GM23248 (cell line): ENCODE measurements around the gene STXBP6. TPM values are rescaled to one million over a fixed set of nuclear protein-coding genes. Genes with fewer than 3 reads are reported as not detected.
"Not testable (repeated sequence)": the region's sequence is repeated elsewhere in the genome, so short reads cannot be mapped to it uniquely, and the experiment has no call there.

Experiments used
- DNase-seq: peaks from one replicate; pipeline ENCODE4 v3.0.0-alpha.2; 2015
- H2AFZ ChIP-seq: fragments of 200-600 bp; sonication (generic); 2 replicates; pipeline ENCODE4 v1.6.1; 2016; ENCODE audit warnings: antibody characterized with exemption
- H3F3A ChIP-seq: fragments of 200-600 bp; sonication (generic); 2 replicates; pipeline ENCODE4 v1.6.1; 2016; ENCODE audit warnings: mild to moderate bottlenecking, antibody characterized with exemption, mixed run types; ENCODE audit not compliant: insufficient read depth
- H3K27ac ChIP-seq: fragments of 200-600 bp; sonication (generic); 2 replicates; pipeline ENCODE4 v1.5.1; 2016; ENCODE audit warnings: mild to moderate bottlenecking
- H3K27me3 ChIP-seq: fragments of 200-600 bp; sonication (generic); replicated peaks from 2 replicates; pipeline ENCODE4 v1.6.1; 2016; ENCODE audit warnings: mild to moderate bottlenecking; ENCODE audit not compliant: insufficient read depth
- H3K36me3 ChIP-seq: fragments of 200-600 bp; sonication (generic); 2 replicates; pipeline ENCODE4 v1.6.1; 2016; ENCODE audit warnings: low read depth, mild to moderate bottlenecking
- H3K4me1 ChIP-seq: fragments of 200-600 bp; sonication (generic); 2 replicates; pipeline ENCODE4 v1.6.1; 2016; ENCODE audit warnings: mild to moderate bottlenecking; ENCODE audit not compliant: insufficient read depth
- H3K4me2 ChIP-seq: fragments of 200-600 bp; sonication (generic); one replicate; pipeline ENCODE4 v1.6.1; 2016; ENCODE audit warnings: mild to moderate bottlenecking; ENCODE audit not compliant: unreplicated experiment
- H3K4me3 ChIP-seq: fragments of 200-600 bp; sonication (generic); 2 replicates; pipeline ENCODE4 v1.5.1; 2016; ENCODE audit warnings: mild to moderate bottlenecking
- H3K79me2 ChIP-seq: fragments of 200-600 bp; sonication (generic); 2 replicates; pipeline ENCODE4 v1.6.1; 2016; ENCODE audit warnings: mild to moderate bottlenecking; ENCODE audit not compliant: insufficient read depth
- H3K9ac ChIP-seq: fragments of 200-600 bp; sonication (generic); 2 replicates; pipeline ENCODE4 v1.6.1; 2016; ENCODE audit warnings: mild to moderate bottlenecking
- H3K9me2 ChIP-seq: fragments of 200-600 bp; sonication (generic); 2 replicates; pipeline ENCODE4 v1.6.1; 2016; ENCODE audit warnings: mixed run types, mild to moderate bottlenecking, moderate library complexity; ENCODE audit not compliant: insufficient read depth
- H3K9me3 ChIP-seq: fragments of 200-600 bp; sonication (generic); one replicate; pipeline ENCODE4 v1.6.1; 2017; ENCODE audit warnings: low read depth
- H4K20me1 ChIP-seq: fragments of 200-600 bp; sonication (generic); 2 replicates; pipeline ENCODE4 v1.6.0; 2016; ENCODE audit not compliant: insufficient read depth
- EZH2 ChIP-seq: fragments of 200-600 bp; sonication (generic); IDR thresholded peaks from 2 replicates; pipeline ENCODE4 v1.6.1; 2018; ENCODE audit warnings: antibody characterized with exemption, mild to moderate bottlenecking; ENCODE audit not compliant: insufficient read depth, poor library complexity, severe bottlenecking
- EZH2phosphoT487 ChIP-seq: fragments of 200-600 bp; sonication (generic); IDR thresholded peaks from 2 replicates; pipeline ENCODE4 v1.6.1; 2018; ENCODE audit warnings: antibody characterized with exemption, moderate library complexity, mild to moderate bottlenecking, low read depth; ENCODE audit not compliant: insufficient read depth
- WGBS, 2 experiments: methylation state at CpG; one replicate each; pipeline ENCODE4 v1.1.6; 2015 to 2017; ENCODE audit warnings: low lambda C conversion rate in 2 of 2, low coverage in 1 of 2; ENCODE audit errors: missing lambda C conversion rate in 2 of 2; 5-methylcytosine and 5-hydroxymethylcytosine counted together
- in situ Hi-C: fragments of 300-500 bp; cut with MboI; formaldehyde crosslinking; loops from 2 replicates; pipeline ENCODE4 v1.15.0; 2020
- polyA plus RNA-seq: library from polyadenylated mRNA; unstranded; fragments of >200 nt; fragmentation: Nextera tagmentation; extraction: Ambion mirVana; gene quantifications from 2 replicates; pipeline ENCODE4 v1.2.1, GENCODE V29; 2016
- total RNA-seq: library from RNA; depleted of rRNA; stranded (reverse); fragments of >200 nt; shearing (Covaris generic); gene quantifications from 2 replicates; pipeline ENCODE4 v1.2.3, GENCODE V29; 2014

STXBP6 gene
- total and polyA plus RNA-seq, 2 experiments from 2014 or later: 13.9 to 19.6 TPM

- Histone ChIP-seq H3K4me3 (no peak overlapping the region), H3K9me3 (no peaks in the 10 kb centered on the region), H3F3A (no peaks in the 10 kb centered on the region), H3K9me2 (no peaks in the 10 kb centered on the region), H3K27ac (no peak overlapping the region), H3K36me3 (no peaks in the 10 kb centered on the region), H4K20me1 (no peaks in the 10 kb centered on the region), H3K4me2 (no peak overlapping the region), H3K4me1 (no peaks in the 10 kb centered on the region), H3K79me2 (no peaks in the 10 kb centered on the region), H3K9ac (no peak overlapping the region), H2AFZ (no peak overlapping the region), H3K27me3 (peaks cover 16% of the 10 kb centered on the region)
- no peak for TF ChIP-seq EZH2phosphoT487
- no peak for TF ChIP-seq EZH2
- in situ Hi-C loops: no loop called here
- no peak for DNase-seq
- 34 to 35% methylated on average over 6 of the region's 6 CpGs for WGBS, 2 experiments
Measured at GRCh38 chr14:24774187-24774915, 275.6 kb downstream of the STXBP6 start.

DNA sequence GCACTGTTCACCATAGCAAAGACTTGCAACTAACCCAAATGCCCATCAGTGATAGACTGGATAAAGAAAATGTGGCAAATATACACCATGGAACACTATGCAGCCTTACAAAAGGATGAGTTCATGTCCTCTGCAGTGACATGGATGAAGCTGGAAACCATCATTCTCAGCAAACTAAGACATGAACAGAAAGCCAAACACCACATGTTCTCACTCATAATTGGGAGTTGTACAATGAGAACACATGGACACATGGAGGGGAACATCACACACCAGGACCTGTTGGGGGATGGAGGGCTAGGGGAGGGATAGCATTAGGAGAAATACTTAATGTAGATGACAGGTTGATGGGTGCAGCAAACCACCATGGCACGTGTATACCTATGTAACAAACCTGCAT, 276.4 kb downstream of the STXBP6 start:
- H3K27me3 ChIP-seq: peaks cover 18% of the 10 kb centered on the region
- H3K79me2 ChIP-seq, H3K9me3 ChIP-seq, H3K4me2 ChIP-seq, H4K20me1 ChIP-seq, H3K4me3 ChIP-seq, DNase-seq, H3F3A ChIP-seq, H3K36me3 ChIP-seq, H3K27ac ChIP-seq, H2AFZ ChIP-seq, in situ Hi-C loops, H3K4me1 ChIP-seq, H3K9me2 ChIP-seq, H3K9ac ChIP-seq: not testable (repeated sequence)
- WGBS, 2 experiments: 0 to 4% methylated on average over 1 of the region's 1 CpG

GRCh38 chr14:24766434-24766833, 283.5 kb downstream of the STXBP6 start:
- H3K9ac ChIP-seq: no peak overlapping the region
- TF ChIP-seq EZH2phosphoT487 (no peak), EZH2 (no peak)
- in situ Hi-C loops: no loop called here

DNA sequence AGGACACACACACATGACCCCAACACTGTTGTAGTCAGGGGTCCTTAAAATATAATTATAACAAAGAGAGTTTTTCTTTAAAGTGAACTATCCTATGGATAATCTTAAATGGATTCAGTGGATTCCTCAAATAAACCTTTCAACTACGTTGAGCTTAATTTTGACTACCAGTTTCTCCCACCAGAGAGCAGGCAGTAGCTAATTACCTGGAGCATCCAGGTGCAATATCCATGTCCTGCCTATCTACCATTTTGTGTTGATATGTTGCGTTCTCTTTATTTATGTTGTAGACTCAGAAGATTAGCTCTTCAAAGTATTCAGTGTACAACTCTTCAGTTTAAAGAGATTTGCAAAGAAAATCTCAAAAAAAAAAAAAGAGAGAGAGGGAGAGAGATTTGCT, 288.8 kb downstream of the STXBP6 start:
- Histone ChIP-seq H2AFZ (no peak overlapping the region), H3K4me1 (no peaks in the 10 kb centered on the region), H3K4me2 (no peak overlapping the region), H3K4me3 (no peak overlapping the region), H3F3A (no peaks in the 10 kb centered on the region), H3K79me2 (no peaks in the 10 kb centered on the region), H3K9me3 (no peaks in the 10 kb centered on the region), H3K9ac (no peak overlapping the region), H3K27me3 (no peaks in the 10 kb centered on the region), H3K9me2 (no peaks in the 10 kb centered on the region), H4K20me1 (no peaks in the 10 kb centered on the region), H3K27ac (no peak overlapping the region), H3K36me3 (no peaks in the 10 kb centered on the region)
- WGBS, 2 experiments: 21 to 24% methylated on average over 2 of the region's 2 CpGs
- no peak for DNase-seq
- in situ Hi-C loops: no loop called here
- TF ChIP-seq EZH2phosphoT487 (no peak), EZH2 (no peak)

More at GRCh38 chr14:24766434-24766833, 283.5 kb downstream of the STXBP6 start:
- Histone ChIP-seq H3K36me3 (no peaks in the 10 kb centered on the region), H3K4me1 (no peaks in the 10 kb centered on the region), H3F3A (no peaks in the 10 kb centered on the region), H3K4me3 (no peak overlapping the region), H2AFZ (no peak overlapping the region), H3K9me2 (no peaks in the 10 kb centered on the region), H3K9me3 (no peaks in the 10 kb centered on the region), H3K4me2 (no peak overlapping the region), H3K27ac (no peak overlapping the region), H3K79me2 (no peaks in the 10 kb centered on the region), H4K20me1 (no peaks in the 10 kb centered on the region), H3K27me3 (peaks cover 10% of the 10 kb centered on the region)
- 0% methylated on average over 2 of the region's 2 CpGs for WGBS, 2 experiments
- no peak for DNase-seq
